HepG2 (cell line): ENCODE data around the gene CEP131. TPM values are rescaled to one million over a fixed set of nuclear protein-coding genes. Genes with fewer than 3 reads are reported as not detected.

Experiments
- HDAC2 ChIP-seq: sonication (generic); formaldehyde crosslinking; IDR thresholded peaks from 2 replicates; pipeline ENCODE4 v1.4.0; 2020; ENCODE audit warnings: missing genetic modification reagents
- POGK ChIP-seq: sonication (generic); formaldehyde crosslinking; conservative IDR thresholded peaks from 2 replicates; pipeline ENCODE4 v1.8.0; 2022; ENCODE audit warnings: mild to moderate bottlenecking, moderate library complexity, missing genetic modification reagents
- PRDM10 ChIP-seq: sonication (generic); formaldehyde crosslinking; IDR thresholded peaks from 2 replicates; pipeline ENCODE4 v1.4.0; 2020; ENCODE audit warnings: low read depth, missing genetic modification reagents
- RBAK ChIP-seq: sonication (generic); formaldehyde crosslinking; IDR thresholded peaks from 2 replicates; pipeline ENCODE4 v1.5.1; 2020; ENCODE audit warnings: mild to moderate bottlenecking, missing genetic modification reagents
- STAT5B ChIP-seq: sonication (generic); formaldehyde crosslinking; IDR thresholded peaks from 2 replicates; pipeline ENCODE4 v1.4.0; 2020; ENCODE audit warnings: missing genetic modification reagents
- USF2 ChIP-seq, 2 experiments: sonication (generic) in 1 of 2; formaldehyde crosslinking in 1 of 2; IDR thresholded peaks; 2 replicates each; pipeline versions ENCODE4 v1.5.1 to v1.6.1; 2011 to 2020; ENCODE audit warnings: borderline replicate concordance in 1 of 2, low read depth in 1 of 2, low read length in 1 of 2, mild to moderate bottlenecking in 1 of 2, missing genetic modification reagents in 1 of 2, moderate library complexity in 1 of 2
- ZBTB7B ChIP-seq: sonication (generic); formaldehyde crosslinking; IDR thresholded peaks from 2 replicates; pipeline ENCODE4 v1.4.0; 2020; ENCODE audit warnings: missing genetic modification reagents
- ZNF432 ChIP-seq: sonication (generic); formaldehyde crosslinking; IDR thresholded peaks from 2 replicates; pipeline ENCODE4 v1.5.0; 2020; ENCODE audit warnings: missing genetic modification reagents, mild to moderate bottlenecking, borderline replicate concordance
- ZNF530 ChIP-seq: sonication (generic); formaldehyde crosslinking; IDR thresholded peaks from 2 replicates; pipeline ENCODE4 v1.5.0; 2020; ENCODE audit warnings: low read depth, mild to moderate bottlenecking, missing genetic modification reagents
- ZNF609 ChIP-seq: sonication (generic); formaldehyde crosslinking; IDR thresholded peaks from 2 replicates; pipeline ENCODE4 v1.4.0; 2020; ENCODE audit warnings: mild to moderate bottlenecking, missing genetic modification reagents, borderline replicate concordance
- ZNF768 ChIP-seq: sonication (generic); formaldehyde crosslinking; IDR thresholded peaks from 2 replicates; pipeline ENCODE4 v1.4.0; 2020; ENCODE audit warnings: missing genetic modification reagents
- polyA plus RNA-seq, 8 experiments: library from polyadenylated mRNA; depleted of rRNA in 3 of 8; stranded (reverse) in 7 of 8; unstranded in 1 of 8; fragments of >200 nt; fragmentation: Illumina TruSeq in 4 of 8; extraction: Trizol in 4 of 8; gene quantifications; 2 replicates each; pipeline versions ENCODE4 v1.2.1 to v1.2.3, GENCODE V29; 2011 to 2016; ENCODE audit warnings: low read depth in 4 of 8, missing spikeins in 1 of 8, mixed read lengths in 1 of 8; ENCODE audit not compliant: insufficient read depth in 1 of 8
- total RNA-seq, 5 experiments: library from RNA; depleted of rRNA; stranded (reverse); fragments of >200 nt; fragmentation: Illumina TruSeq; extraction: Trizol; gene quantifications; 2 replicates each; pipeline ENCODE4 v1.2.3, GENCODE V29; 2016; ENCODE audit warnings: low read depth in 1 of 5

CEP131 gene
- total and polyA plus RNA-seq, 2 of the 13 experiments (the other 11 are each of a cell fraction or from before 2014, with no cell fraction given) = 5.0 to 16.8 TPM

- peak; percentile 86 for TF ChIP-seq POGK (CRISPR knock-in tag)
- no peak for TF ChIP-seq STAT5B
- peak; percentile 94 for TF ChIP-seq ZNF768
- peak; percentile 52; the same call in 1 of the 2 replicates for TF ChIP-seq ZBTB7B
- no peak for TF ChIP-seq USF2 (IDR thresholded peaks at IDR 0.05; ENCODE audit: low read depth, low read length)
- no peak for TF ChIP-seq USF2 (CRISPR knock-in tag; IDR thresholded peaks at IDR 0.05; ENCODE audit: borderline replicate concordance)
- TF ChIP-seq HDAC2 (CRISPR knock-in tag) = peak; percentile 35; the same call in 1 of the 2 replicates
- no peak for TF ChIP-seq RBAK (CRISPR knock-in tag)
- no peak for TF ChIP-seq ZNF530 (CRISPR knock-in tag)
- TF ChIP-seq PRDM10 = 0 out of 2 replicates have a peak, but pooled peaks have one; percentile 55
- no peak for TF ChIP-seq ZNF432
- no peak for TF ChIP-seq ZNF609
These were observed 80.2 kb downstream of the CEP131 start (continued) for GRCh38 chr17:81142301-81143199.
